HG03565 (cell line): Measurements from ENCODE around the gene DEDD.
A peak's percentile ranks its signal among the peaks of the same experiment; 100 is the strongest.

ENCODE experiments used
- ATAC-seq: cut with Tn5 transposase; IDR thresholded peaks from one replicate; pipeline ENCODE4 v1.9.1; 2021; ENCODE audit warnings: mild to moderate bottlenecking, moderate library complexity; ENCODE audit not compliant: unreplicated experiment

The DEDD gene

GRCh38 chr1:161132410-161133219, at the start of gene DEDD:
TSS of gene DEDD (minus strand) at chr1:161132667. CDS start at chr1:161124462, 8,205 bp downstream.
- peak; percentile 92 for ATAC-seq

- ATAC-seq, result peak; percentile 35
These were observed 49.7 kb upstream of the DEDD start for GRCh38 chr1:161182214-161182613.

- no peak for ATAC-seq
These were observed 48.2 kb upstream of the DEDD start for GRCh38 chr1:161180639-161181038.

- no peak for ATAC-seq
These were observed 47.2 kb upstream of the DEDD start for GRCh38 chr1:161179698-161180097.

GRCh38 chr1:161177936-161178244, 45.4 kb upstream of the DEDD start:
- ATAC-seq, result no peak

GRCh38 chr1:161177112-161177935, 44.9 kb upstream of the DEDD start, which contains the start of gene B4GALT3:
TSS of gene B4GALT3 (minus strand) at chr1:161177507. CDS start at chr1:161176060, 1,447 bp downstream.
- peak; percentile 60 for ATAC-seq

GRCh38 chr1:161176468-161177111, 44.1 kb upstream of the DEDD start:
- ATAC-seq, result no peak

- ATAC-seq, result no peak
These were observed 43.4 kb upstream of the DEDD start for GRCh38 chr1:161175771-161176453.

- ATAC-seq, result no peak
These were observed 42.4 kb upstream of the DEDD start for GRCh38 chr1:161174911-161175310.

GRCh38 chr1:161173711-161174110, 41.2 kb upstream of the DEDD start:
- ATAC-seq, result no peak

GRCh38 chr1:161172776-161173376, 40.4 kb upstream of the DEDD start:
- ATAC-seq, result no peak

GRCh38 chr1:161172349-161172748, 39.9 kb upstream of the DEDD start:
- no peak for ATAC-seq

- no peak for ATAC-seq
These were observed 39.2 kb upstream of the DEDD start for GRCh38 chr1:161171696-161172095.

- no peak for ATAC-seq
These were observed 38.7 kb upstream of the DEDD start for GRCh38 chr1:161171191-161171590.

GRCh38 chr1:161168906-161169305, 36.4 kb upstream of the DEDD start:
- ATAC-seq, result no peak

- ATAC-seq, result no peak
These were observed 34.4 kb upstream of the DEDD start for GRCh38 chr1:161166669-161167548.

- ATAC-seq, result peak; percentile 91
These were observed 33.5 kb upstream of the DEDD start, which contains the start of gene PPOX for GRCh38 chr1:161165742-161166668. TSS of gene PPOX (plus strand) at chr1:161166426. CDS start at chr1:161166848, 422 bp downstream.

GRCh38 chr1:161164901-161165610, 32.6 kb upstream of the DEDD start:
- no peak for ATAC-seq
